CD14-positive monocyte (primary cell): ENCODE results near the gene NAGPA. TPM values are rescaled to one million over a fixed set of nuclear protein-coding genes. Genes with fewer than 3 reads are reported as not detected.

Experiments used
- DNase-seq, 3 donors: peaks; one replicate each; pipeline ENCODE4 v3.0.0-alpha.2; 2011 to 2022
- H2AFZ ChIP-seq: 2 replicates; pipeline ENCODE4 v1.6.0; 2012; ENCODE audit warnings: mild to moderate bottlenecking, low read depth, low read length, inconsistent platforms; ENCODE audit not compliant: insufficient read depth, poor library complexity, severe bottlenecking
- H3K27ac ChIP-seq, 2 donors: 1 replicate in 1 of 2; 2 replicates in 1 of 2; pipeline ENCODE4 v1.5.1; 2012 to 2013; ENCODE audit warnings: low read length in 2 of 2, control low read depth in 1 of 2, inconsistent platforms in 1 of 2, low read depth in 1 of 2, mild to moderate bottlenecking in 1 of 2
- H3K27me3 ChIP-seq, 2 donors: one replicate each; pipeline versions ENCODE4 v1.6.0 to v1.6.1; 2011 to 2013; ENCODE audit warnings: low read length in 2 of 2; ENCODE audit not compliant: control insufficient read depth in 2 of 2, insufficient read depth in 2 of 2
- H3K36me3 ChIP-seq, 2 donors: replicated peaks in 1 of 2; 1 replicate in 1 of 2; 2 replicates in 1 of 2; pipeline versions ENCODE4 v1.5.1 to v1.6.1; 2012 to 2013; ENCODE audit warnings: low read length in 2 of 2, control low read depth in 1 of 2, inconsistent platforms in 1 of 2, mild to moderate bottlenecking in 1 of 2; ENCODE audit not compliant: insufficient read depth in 2 of 2, control insufficient read depth in 1 of 2
- H3K4me1 ChIP-seq, 2 donors: 1 replicate in 1 of 2; 2 replicates in 1 of 2; pipeline versions ENCODE4 v1.5.1 to v1.6.1; 2012 to 2013; ENCODE audit warnings: low read length in 2 of 2, control low read depth in 1 of 2, inconsistent platforms in 1 of 2, mild to moderate bottlenecking in 1 of 2, moderate library complexity in 1 of 2; ENCODE audit not compliant: insufficient read depth in 2 of 2, control insufficient read depth in 1 of 2
- H3K4me2 ChIP-seq: replicated peaks from 2 replicates; pipeline ENCODE3; 2012; ENCODE audit warnings: low read length, moderate library complexity, mild to moderate bottlenecking; ENCODE audit not compliant: poor library complexity, severe bottlenecking; ENCODE audit errors: extremely low read depth
- H3K4me3 ChIP-seq, 3 experiments: fragments of 200-600 bp in 1 of 3; sonication (generic) in 1 of 3; replicated peaks in 1 of 3; 1 replicate in 2 of 3; 2 replicates in 1 of 3; pipeline ENCODE4 v1.5.1; 2011 to 2013; ENCODE audit warnings: low read length in 3 of 3, mild to moderate bottlenecking in 3 of 3, control low read depth in 2 of 3, low read depth in 2 of 3, inconsistent platforms in 1 of 3, moderate library complexity in 1 of 3
- H3K79me2 ChIP-seq: 2 replicates; pipeline ENCODE4 v1.6.0; 2012; ENCODE audit warnings: mild to moderate bottlenecking, control low read depth, inconsistent platforms, low read length, moderate library complexity; ENCODE audit not compliant: insufficient read depth
- H3K9ac ChIP-seq: 2 replicates; pipeline ENCODE4 v1.6.0; 2017; ENCODE audit warnings: low read length, mild to moderate bottlenecking; ENCODE audit not compliant: insufficient read depth, poor library complexity, severe bottlenecking
- H3K9me3 ChIP-seq, 2 donors: replicated peaks in 1 of 2; 1 replicate in 1 of 2; 2 replicates in 1 of 2; pipeline versions ENCODE4 v1.5.1 to v1.6.1; 2012 to 2013; ENCODE audit warnings: low read length in 2 of 2, control low read depth in 1 of 2; ENCODE audit not compliant: control insufficient read depth in 1 of 2, insufficient read depth in 1 of 2
- H4K20me1 ChIP-seq: 2 replicates; pipeline ENCODE4 v1.6.0; 2012; ENCODE audit warnings: mild to moderate bottlenecking, low read length, control low read depth, moderate library complexity; ENCODE audit not compliant: insufficient read depth
- H3K27ac Mint-ChIP-seq, 7 donors: one replicate each; pipeline ENCODE4 v1.8.0; 2020; ENCODE audit warnings: mild to moderate bottlenecking in 7 of 7, mixed read lengths in 7 of 7, moderate library complexity in 6 of 7, inconsistent platforms in 2 of 7
- H3K27me3 Mint-ChIP-seq, 3 donors: one replicate each; pipeline ENCODE4 v1.8.0; 2021 to 2022; ENCODE audit warnings: low read depth in 3 of 3, mild to moderate bottlenecking in 3 of 3, mixed read lengths in 3 of 3, moderate library complexity in 3 of 3, inconsistent platforms in 1 of 3
- H3K36me3 Mint-ChIP-seq, 2 donors: one replicate each; pipeline ENCODE4 v1.8.0; 2020; ENCODE audit warnings: mixed read lengths in 2 of 2, inconsistent platforms in 1 of 2, mild to moderate bottlenecking in 1 of 2
- H3K4me1 Mint-ChIP-seq: one replicate; pipeline ENCODE4 v1.8.0; 2020; ENCODE audit warnings: mild to moderate bottlenecking, mixed read lengths
- H3K4me3 Mint-ChIP-seq, 2 donors: one replicate each; pipeline ENCODE4 v1.8.0; 2020; ENCODE audit warnings: mild to moderate bottlenecking in 2 of 2, mixed read lengths in 2 of 2, moderate library complexity in 1 of 2
- H3K9me3 Mint-ChIP-seq, 7 donors: one replicate each; pipeline ENCODE4 v1.8.0; 2020 to 2022; ENCODE audit warnings: mixed read lengths in 7 of 7, mild to moderate bottlenecking in 6 of 7, moderate library complexity in 6 of 7, inconsistent platforms in 2 of 7
- CTCF ChIP-seq: fragments of 200-600 bp; IDR thresholded peaks from one replicate; pipeline ENCODE4 v1.8.0; 2022; ENCODE audit warnings: antibody characterized with exemption, mild to moderate bottlenecking
- WGBS: methylation state at CpG from one replicate; pipeline ENCODE4 v1.1.5; 2013; ENCODE audit warnings: missing lambda C conversion rate; ENCODE audit not compliant: insufficient coverage; 5-methylcytosine and 5-hydroxymethylcytosine counted together
- intact Hi-C, 2 donors: fragments of 100-400 bp; cut with micrococcal nuclease; formaldehyde crosslinking; loops; one replicate each; pipeline versions ENCODE4 v1.15.0 to v1.15.1; 2023
- polyA plus RNA-seq, 3 donors: library from polyadenylated mRNA; depleted of rRNA in 1 of 3; unstranded in 2 of 3; stranded (reverse) in 1 of 3; fragments of 300-500 nt in 2 of 3; fragments of >200 nt in 1 of 3; fragmentation: Illumina TruSeq in 2 of 3; gene quantifications; 1 replicate in 2 of 3; 2 replicates in 1 of 3; pipeline ENCODE4 v1.2.3, GENCODE V29; 2012 to 2021

Gene NAGPA
- polyA plus RNA-seq, 3 donors, result 44.1 to 51.5 (median 44.9) TPM

GRCh38 chr16:5001571-5001970 is 32.2 kb downstream of the NAGPA start:
- Histone ChIP-seq H3K79me2 (no peaks in the 10 kb centered on the region), H4K20me1 (no peaks in the 10 kb centered on the region), H3K9me3 (no peaks in the 10 kb centered on the region), H3K36me3 (no peaks in the 10 kb centered on the region), H2AFZ (no peak overlapping the region), H3K27ac (no peak overlapping the region), H3K4me3 (no peak overlapping the region), H3K4me1 (no peaks in the 10 kb centered on the region), H3K27me3 (no peaks in the 10 kb centered on the region), H3K9ac (no peak overlapping the region), H3K4me2 (no peak overlapping the region)
- Mint-ChIP-seq H3K27me3 (peaks cover 0 to 13% (median 6%) of the 10 kb centered on the region in 3 donors), H3K9me3 (no peaks in the 10 kb centered on the region), H3K4me3 (peak overlapping the region in 1 of 2 donors; percentile 40), H3K27ac (no peak overlapping the region), H3K36me3 (no peaks in the 10 kb centered on the region), H3K4me1 (peaks cover 3% of the 10 kb centered on the region)
- WGBS, result 8% methylated on average over 6 of the region's 7 CpGs
- TF ChIP-seq CTCF, result no peak
- intact Hi-C loops, result no loop called here
- no peak for DNase-seq

GRCh38 chr16:5000573-5001001 is 33.1 kb downstream of the NAGPA start:
- Histone ChIP-seq H3K79me2 (no peaks in the 10 kb centered on the region), H3K9me3 (no peaks in the 10 kb centered on the region), H3K4me2 (no peak overlapping the region), H3K36me3 (no peaks in the 10 kb centered on the region), H3K4me1 (no peaks in the 10 kb centered on the region), H3K4me3 (no peak overlapping the region), H3K9ac (no peak overlapping the region), H3K27ac (no peak overlapping the region), H3K27me3 (no peaks in the 10 kb centered on the region), H2AFZ (no peak overlapping the region), H4K20me1 (no peaks in the 10 kb centered on the region)
- DNase-seq, result no peak
- no peak for TF ChIP-seq CTCF
- Mint-ChIP-seq H3K36me3 (no peaks in the 10 kb centered on the region), H3K27ac (no peak overlapping the region), H3K4me3 (no peak overlapping the region), H3K4me1 (peaks cover 3% of the 10 kb centered on the region), H3K9me3 (no peaks in the 10 kb centered on the region), H3K27me3 (peaks cover 2 to 13% (median 8%) of the 10 kb centered on the region in 3 donors)
- WGBS, result 90% methylated on average over 7 of the region's 19 CpGs
- intact Hi-C loops, result no loop called here
